HepG2 (cell line): ENCODE results near the gene SH2D5.

Experiments used
- EP300 ChIP-seq, 3 experiments: sonication (generic) in 1 of 3; formaldehyde crosslinking in 1 of 3; IDR thresholded peaks; 2 replicates each; pipeline versions ENCODE4 v1.5.1 to v1.6.1; 2011 to 2020; ENCODE audit warnings: low read depth in 2 of 3, low read length in 2 of 3, borderline replicate concordance in 1 of 3, improper control_type of control experiment in 1 of 3, mild to moderate bottlenecking in 1 of 3, missing genetic modification reagents in 1 of 3, moderate library complexity in 1 of 3
- EZH2 ChIP-seq: conservative IDR thresholded peaks from 2 replicates; pipeline ENCODE4 v1.6.1; 2012; ENCODE audit warnings: mild to moderate bottlenecking, low read depth, low read length, moderate library complexity
- GATA4 ChIP-seq: sonication (generic); IDR thresholded peaks from 2 replicates; pipeline ENCODE4 v1.6.1; 2016; ENCODE audit warnings: antibody characterized with exemption, low read depth, borderline replicate concordance
- SMAD1 ChIP-seq: sonication (generic); formaldehyde crosslinking; IDR thresholded peaks from 2 replicates; pipeline ENCODE4 v1.4.0; 2020; ENCODE audit warnings: missing genetic modification reagents, low read depth, mild to moderate bottlenecking, borderline replicate concordance
- TF ChIP-seq, protein P1 (sequence below): sonication (generic); formaldehyde crosslinking; IDR thresholded peaks from 2 replicates; pipeline ENCODE4 v1.5.0; 2020; ENCODE audit warnings: mild to moderate bottlenecking, missing genetic modification reagents, moderate library complexity

DNA sequence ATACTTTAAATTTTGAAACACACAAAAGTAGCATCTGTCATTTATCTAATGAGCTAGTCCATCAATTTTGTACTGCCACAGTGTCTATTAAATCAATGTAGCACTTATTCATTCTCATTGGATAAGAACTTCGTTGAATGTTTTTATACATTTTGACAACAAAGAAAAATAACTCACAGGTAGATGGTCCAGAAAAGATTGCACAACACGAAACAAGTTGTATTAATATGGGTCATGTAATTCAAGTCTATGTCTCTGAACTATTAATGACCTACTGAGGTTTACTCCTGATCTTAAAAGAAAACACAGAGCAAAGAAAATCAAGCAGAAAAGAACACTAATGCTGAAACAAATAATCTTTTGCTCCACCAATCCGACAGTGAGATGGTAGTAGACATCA is 39.3 kb upstream of the SH2D5 start:
- TF ChIP-seq GATA4 (no peak), EZH2 (no peak), EP300 (IDR thresholded peaks at IDR 0.05; ENCODE audit: low read depth in 2 of 2, low read length in 2 of 2) (no peak), EP300 (CRISPR knock-in tag; IDR thresholded peaks at IDR 0.05; ENCODE audit: borderline replicate concordance) (no peak), SMAD1 (CRISPR knock-in tag) (no peak)
- TF ChIP-seq, protein P1, sequence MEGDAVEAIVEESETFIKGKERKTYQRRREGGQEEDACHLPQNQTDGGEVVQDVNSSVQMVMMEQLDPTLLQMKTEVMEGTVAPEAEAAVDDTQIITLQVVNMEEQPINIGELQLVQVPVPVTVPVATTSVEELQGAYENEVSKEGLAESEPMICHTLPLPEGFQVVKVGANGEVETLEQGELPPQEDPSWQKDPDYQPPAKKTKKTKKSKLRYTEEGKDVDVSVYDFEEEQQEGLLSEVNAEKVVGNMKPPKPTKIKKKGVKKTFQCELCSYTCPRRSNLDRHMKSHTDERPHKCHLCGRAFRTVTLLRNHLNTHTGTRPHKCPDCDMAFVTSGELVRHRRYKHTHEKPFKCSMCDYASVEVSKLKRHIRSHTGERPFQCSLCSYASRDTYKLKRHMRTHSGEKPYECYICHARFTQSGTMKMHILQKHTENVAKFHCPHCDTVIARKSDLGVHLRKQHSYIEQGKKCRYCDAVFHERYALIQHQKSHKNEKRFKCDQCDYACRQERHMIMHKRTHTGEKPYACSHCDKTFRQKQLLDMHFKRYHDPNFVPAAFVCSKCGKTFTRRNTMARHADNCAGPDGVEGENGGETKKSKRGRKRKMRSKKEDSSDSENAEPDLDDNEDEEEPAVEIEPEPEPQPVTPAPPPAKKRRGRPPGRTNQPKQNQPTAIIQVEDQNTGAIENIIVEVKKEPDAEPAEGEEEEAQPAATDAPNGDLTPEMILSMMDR (CRISPR knock-in tag): no peak
